Measurements from ENCODE around the gene AIF1L. TPM values are rescaled to one million over a fixed set of nuclear protein-coding genes. Genes with fewer than 3 reads are reported as not detected.
A peak's percentile ranks its signal among the peaks of the same experiment; 100 is the strongest.

AIF1L gene
- total RNA-seq, 1 experiment from 2014 or later = 103 TPM

- H3K36me3 Mint-ChIP-seq = peaks cover 2% of the 10 kb centered on the region; the same call in 1 of the 2 replicates
- H3K27me3 Mint-ChIP-seq (ENCODE audit: low read depth) = peaks cover 6% of the 10 kb centered on the region
- peak overlapping the region; percentile 84 for H3K27ac Mint-ChIP-seq
- peak overlapping the region; percentile 79 for H3K4me3 Mint-ChIP-seq
- H3K9me3 Mint-ChIP-seq = no peaks in the 10 kb centered on the region
- POLR2A ChIA-PET = interaction anchor here (0.6 to 2.1 kb wide), 5 partner anchors 8 to 344 kb away, joined by 3 to 22 read pairs (median 3); partner anchors contain the start of gene NUP214
- peaks cover 48% of the 10 kb centered on the region for H3K4me1 Mint-ChIP-seq
- ATAC-seq (no peak), DNase-seq (ENCODE audit: low spot score) (no peak)
- CTCF ChIA-PET = interaction anchor here (0.6 to 4.1 kb wide), 9 partner anchors 12 to 239 kb away, joined by 3 to 18 read pairs (median 4); partner anchors contain the start of gene NUP214
- no peak for TF ChIP-seq ZNF423 (CRISPR knock-in tag; IDR thresholded peaks at IDR 0.05)
- 0 out of 2 replicates have a peak, but pooled peaks have one; percentile 57 for TF ChIP-seq ZNF281 (CRISPR knock-in tag; IDR thresholded peaks at IDR 0.05)
- 0 out of 2 replicates have a peak, but pooled peaks have one; percentile 28 for TF ChIP-seq NFE2L1 (CRISPR knock-in tag; IDR thresholded peaks at IDR 0.05)
- peak; percentile 56; the same call in 1 of the 2 replicates for TF ChIP-seq MAX (CRISPR knock-in tag; IDR thresholded peaks at IDR 0.05)
- no peak for TF ChIP-seq IRF1 (CRISPR knock-in tag; IDR thresholded peaks at IDR 0.05)
- TF ChIP-seq ARID4B (CRISPR knock-in tag; IDR thresholded peaks at IDR 0.05; ENCODE audit: borderline replicate concordance) = 0 out of 2 replicates have a peak, but pooled peaks have one; percentile 23
- TF ChIP-seq NR1H2 (CRISPR knock-in tag; IDR thresholded peaks at IDR 0.05) = no peak
- 0 out of 2 replicates have a peak, but pooled peaks have one; percentile 21 for TF ChIP-seq USF1 (CRISPR knock-in tag; IDR thresholded peaks at IDR 0.05)
These were observed 1.0 kb downstream of the AIF1L start for GRCh38 chr9:131097126-131097947.

- peaks cover 6% of the 10 kb centered on the region for H3K27me3 Mint-ChIP-seq (ENCODE audit: low read depth)
- H3K9me3 Mint-ChIP-seq = no peaks in the 10 kb centered on the region
- peak overlapping the region; percentile 79 for H3K4me3 Mint-ChIP-seq
- ATAC-seq (no peak), DNase-seq (ENCODE audit: low spot score) (no peak)
- POLR2A ChIA-PET = interaction anchor here (0.6 to 1.6 kb wide), 4 partner anchors 12 to 344 kb away, joined by 3 to 7 read pairs (median 4); partner anchors contain the start of gene NUP214
- H3K36me3 Mint-ChIP-seq = peaks cover 2% of the 10 kb centered on the region; the same call in 1 of the 2 replicates
- TF ChIP-seq RORB (CRISPR knock-in tag; IDR thresholded peaks at IDR 0.05) (no peak), MXD4 (CRISPR knock-in tag; IDR thresholded peaks at IDR 0.05; ENCODE audit: borderline replicate concordance) (no peak), MYBL2 (CRISPR knock-in tag; IDR thresholded peaks at IDR 0.05) (no peak), FOXK1 (CRISPR knock-in tag; IDR thresholded peaks at IDR 0.05) (no peak)
- H3K4me1 Mint-ChIP-seq = peaks cover 53% of the 10 kb centered on the region
- CTCF ChIA-PET = interaction anchor here (0.6 to 4.1 kb wide), 8 partner anchors 12 to 252 kb away, joined by 3 to 18 read pairs (median 7); no protein-coding TSS in a partner anchor
- peak overlapping the region; percentile 70; the same call in 1 of the 2 replicates for H3K27ac Mint-ChIP-seq
These were observed 1.6 kb downstream of the AIF1L start for GRCh38 chr9:131097948-131098278.
